ENCODE results near the gene FKBP8. TPM values are rescaled to one million over a fixed set of nuclear protein-coding genes. Genes with fewer than 3 reads are reported as not detected.

FKBP8 gene
- total and polyA plus RNA-seq, 2 experiments from 2014 or later: 183 to 247 TPM

DNA sequence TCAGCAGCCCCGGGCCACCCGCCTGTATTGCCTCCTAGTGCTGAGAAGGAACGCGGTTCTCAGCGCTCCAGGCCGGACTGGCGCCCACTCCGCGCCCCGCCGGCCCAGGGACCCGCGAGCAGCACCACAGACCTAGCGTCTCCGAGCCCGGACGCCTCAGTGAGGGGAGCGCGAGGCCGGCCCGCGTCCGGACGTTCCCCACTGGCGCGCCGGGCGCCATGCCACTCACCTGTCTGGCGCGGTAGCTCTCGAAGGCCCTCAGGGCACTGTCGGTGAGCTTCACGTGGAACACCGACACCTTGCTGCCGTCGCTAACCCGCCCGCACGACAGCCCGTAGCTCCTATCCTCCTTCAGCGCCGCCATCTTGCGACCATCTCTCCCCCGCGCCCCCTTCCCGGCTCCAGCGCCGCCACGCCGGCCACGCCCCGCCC, 21.7 kb downstream of the FKBP8 start, which contains the start of gene ELL:
TSS of gene ELL (minus strand) at position 379 of the 432 bp plus-strand sequence. CDS start at position 364, 15 bp downstream.
- TF ChIP-seq EZH2 (IDR thresholded peaks at IDR 0.05; ENCODE audit: borderline replicate concordance): no peak
- TF ChIP-seq, protein P1, sequence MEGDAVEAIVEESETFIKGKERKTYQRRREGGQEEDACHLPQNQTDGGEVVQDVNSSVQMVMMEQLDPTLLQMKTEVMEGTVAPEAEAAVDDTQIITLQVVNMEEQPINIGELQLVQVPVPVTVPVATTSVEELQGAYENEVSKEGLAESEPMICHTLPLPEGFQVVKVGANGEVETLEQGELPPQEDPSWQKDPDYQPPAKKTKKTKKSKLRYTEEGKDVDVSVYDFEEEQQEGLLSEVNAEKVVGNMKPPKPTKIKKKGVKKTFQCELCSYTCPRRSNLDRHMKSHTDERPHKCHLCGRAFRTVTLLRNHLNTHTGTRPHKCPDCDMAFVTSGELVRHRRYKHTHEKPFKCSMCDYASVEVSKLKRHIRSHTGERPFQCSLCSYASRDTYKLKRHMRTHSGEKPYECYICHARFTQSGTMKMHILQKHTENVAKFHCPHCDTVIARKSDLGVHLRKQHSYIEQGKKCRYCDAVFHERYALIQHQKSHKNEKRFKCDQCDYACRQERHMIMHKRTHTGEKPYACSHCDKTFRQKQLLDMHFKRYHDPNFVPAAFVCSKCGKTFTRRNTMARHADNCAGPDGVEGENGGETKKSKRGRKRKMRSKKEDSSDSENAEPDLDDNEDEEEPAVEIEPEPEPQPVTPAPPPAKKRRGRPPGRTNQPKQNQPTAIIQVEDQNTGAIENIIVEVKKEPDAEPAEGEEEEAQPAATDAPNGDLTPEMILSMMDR (IDR thresholded peaks at IDR 0.05; ENCODE audit: poor library complexity): no peak
- no peak for TF ChIP-seq EZH2phosphoT487 (IDR thresholded peaks at IDR 0.05; ENCODE audit: low read depth, severe bottlenecking, unreplicated experiment)
- WGBS (ENCODE audit: low lambda C conversion rate, missing lambda C conversion rate): 3% methylated on average over 28 of the region's 52 CpGs
- DNase-seq (ENCODE audit: low spot score): no peak
- no peaks in the 10 kb centered on the region for H3K9me2 ChIP-seq (replicated peaks; ENCODE audit: insufficient read depth)
- H3K4me2 ChIP-seq: peak within 1 kb of the TSS; percentile 82
- no peaks in the 10 kb centered on the region for H3K27me3 ChIP-seq
- H3K4me3 ChIP-seq: peak within 1 kb of the TSS; percentile 58
- H3K4me1 ChIP-seq (ENCODE audit: insufficient read depth): peaks cover 18% of the 10 kb centered on the region
- H4K20me1 ChIP-seq (ENCODE audit: insufficient read depth, poor library complexity, severe bottlenecking): peaks cover 13% of the 10 kb centered on the region
- peak within 1 kb of the TSS; percentile 23 for H2AFZ ChIP-seq
- no peaks in the 10 kb centered on the region for H3K36me3 ChIP-seq (replicated peaks; ENCODE audit: insufficient read depth, low read depth)
- no peaks in the 10 kb centered on the region for H3K9me3 ChIP-seq (ENCODE audit: low read depth)
- peak within 1 kb of the TSS; percentile 97 for H3K27ac ChIP-seq
- H3K79me2 ChIP-seq: peaks cover 39% of the 10 kb centered on the region

DNA sequence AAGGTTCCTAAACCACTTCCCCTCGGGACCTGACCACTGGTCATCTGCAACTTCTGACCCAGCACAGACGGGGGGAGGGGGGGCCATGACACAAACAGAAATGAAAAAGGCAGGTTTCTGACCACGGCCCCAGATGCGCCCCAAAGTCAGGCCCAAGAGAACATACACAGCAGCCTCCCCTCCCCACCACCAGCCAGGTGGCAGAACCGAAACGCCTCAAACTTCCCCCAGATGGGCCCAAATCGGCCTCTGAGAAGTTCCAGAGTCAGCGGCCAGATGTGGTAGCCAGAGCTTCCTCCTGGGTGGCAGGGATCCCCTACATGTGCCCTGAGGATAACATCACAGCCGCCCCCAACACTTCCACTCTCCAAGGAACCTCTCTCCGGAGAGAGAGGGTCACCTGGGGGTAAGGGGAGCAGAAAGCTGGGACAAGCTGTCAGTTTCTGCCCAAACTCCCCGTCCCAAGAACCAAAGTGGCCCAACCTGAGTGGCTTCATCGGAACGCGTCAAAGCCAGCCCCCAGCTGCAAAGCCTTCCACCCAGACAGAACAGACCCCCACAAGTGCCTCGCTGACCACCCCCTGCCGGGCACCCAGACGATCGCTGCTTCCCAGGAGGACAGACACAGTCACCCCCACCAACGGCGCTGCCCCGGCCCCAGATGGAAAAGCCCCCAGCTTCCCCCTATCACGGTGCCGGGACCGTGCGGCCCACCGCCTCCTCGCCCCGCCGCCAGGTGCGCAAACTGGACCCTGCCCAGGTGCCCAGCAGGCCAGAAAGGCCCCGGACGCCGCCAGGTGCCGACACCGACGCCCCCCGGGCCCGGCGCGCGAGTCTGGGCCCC, 22.3 kb downstream of the FKBP8 start:
- H4K20me1 ChIP-seq (ENCODE audit: insufficient read depth, poor library complexity, severe bottlenecking): peaks cover 20% of the 10 kb centered on the region
- H3K27ac ChIP-seq: peak overlapping the region; percentile 97
- DNase-seq (ENCODE audit: low spot score): peak; percentile 52
- H2AFZ ChIP-seq: no peak overlapping the region
- peaks cover 24% of the 10 kb centered on the region for H3K4me1 ChIP-seq (ENCODE audit: insufficient read depth)
- no peaks in the 10 kb centered on the region for H3K9me2 ChIP-seq (replicated peaks; ENCODE audit: insufficient read depth)
- TF ChIP-seq, protein P1 (IDR thresholded peaks at IDR 0.05; ENCODE audit: poor library complexity): no peak
- TF ChIP-seq EZH2 (IDR thresholded peaks at IDR 0.05; ENCODE audit: borderline replicate concordance) (no peak), EZH2phosphoT487 (IDR thresholded peaks at IDR 0.05; ENCODE audit: low read depth, severe bottlenecking, unreplicated experiment) (no peak)
- H3K36me3 ChIP-seq (replicated peaks; ENCODE audit: insufficient read depth, low read depth): no peaks in the 10 kb centered on the region
- H3K27me3 ChIP-seq: no peaks in the 10 kb centered on the region
- H3K9me3 ChIP-seq (ENCODE audit: low read depth): no peaks in the 10 kb centered on the region
- H3K79me2 ChIP-seq: peaks cover 46% of the 10 kb centered on the region
- H3K4me3 ChIP-seq: peak overlapping the region; percentile 58
- WGBS (ENCODE audit: low lambda C conversion rate, missing lambda C conversion rate): 5% methylated on average over 28 of the region's 41 CpGs
- peak overlapping the region; percentile 82 for H3K4me2 ChIP-seq

DNA sequence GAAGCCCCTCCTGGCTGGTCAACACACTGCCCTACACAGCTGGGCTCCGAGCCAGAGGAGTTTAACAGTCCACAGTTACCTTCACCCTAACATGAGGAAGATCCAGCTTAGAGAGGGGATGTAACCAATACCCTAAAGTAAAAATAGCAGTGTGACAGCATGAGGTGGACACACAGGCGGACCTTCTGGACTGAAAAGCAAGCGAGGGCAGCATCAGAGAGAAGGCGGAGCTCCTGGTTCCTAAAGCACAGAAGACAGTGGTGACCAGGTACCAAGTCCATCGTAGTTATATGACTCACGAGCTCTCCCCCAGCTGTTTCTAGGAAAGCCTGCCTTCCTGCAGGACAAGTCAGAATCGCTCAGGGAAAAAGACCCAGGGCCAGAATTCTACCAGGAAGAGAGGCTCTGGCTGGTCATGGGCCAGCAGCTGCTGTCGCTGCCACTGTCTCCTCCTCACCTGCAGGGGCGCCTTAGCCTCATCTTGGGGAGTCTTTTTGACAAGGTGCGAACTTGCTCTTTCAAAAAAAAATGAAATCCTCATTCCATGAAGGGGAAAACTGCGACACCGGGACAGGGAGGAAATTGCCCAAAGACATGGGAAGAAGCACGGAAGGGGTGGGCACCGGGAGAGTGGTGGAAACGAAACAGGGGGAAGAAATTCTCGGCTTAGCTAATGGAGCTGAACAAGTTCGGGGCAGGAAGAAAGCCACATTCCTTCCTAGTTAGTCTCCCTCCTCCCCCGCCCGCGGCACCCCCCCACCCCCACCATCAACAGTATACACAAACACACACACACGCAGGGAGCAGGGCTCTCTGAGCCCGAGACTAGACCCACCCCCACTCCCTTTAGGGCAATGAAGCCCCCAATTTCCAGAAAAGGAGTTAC, 23.2 kb downstream of the FKBP8 start:
- H3K27me3 ChIP-seq: no peaks in the 10 kb centered on the region
- H3K36me3 ChIP-seq (replicated peaks; ENCODE audit: insufficient read depth, low read depth): no peaks in the 10 kb centered on the region
- peaks cover 28% of the 10 kb centered on the region for H4K20me1 ChIP-seq (ENCODE audit: insufficient read depth, poor library complexity, severe bottlenecking)
- H3K9me3 ChIP-seq (ENCODE audit: low read depth): no peaks in the 10 kb centered on the region
- no peaks in the 10 kb centered on the region for H3K9me2 ChIP-seq (replicated peaks; ENCODE audit: insufficient read depth)
- 10% methylated on average over 22 of the region's 22 CpGs for WGBS (ENCODE audit: low lambda C conversion rate, missing lambda C conversion rate)
- no peak for TF ChIP-seq EZH2 (IDR thresholded peaks at IDR 0.05; ENCODE audit: borderline replicate concordance)
- TF ChIP-seq, protein P1 (IDR thresholded peaks at IDR 0.05; ENCODE audit: poor library complexity): peak; percentile 67
- H3K4me3 ChIP-seq: peak overlapping the region; percentile 58
- H2AFZ ChIP-seq: no peak overlapping the region
- peak overlapping the region; percentile 97 for H3K27ac ChIP-seq
- peak overlapping the region; percentile 82 for H3K4me2 ChIP-seq
- H3K79me2 ChIP-seq: peaks cover 54% of the 10 kb centered on the region
- DNase-seq (ENCODE audit: low spot score): peak; percentile 92
- peaks cover 32% of the 10 kb centered on the region for H3K4me1 ChIP-seq (ENCODE audit: insufficient read depth)
